ENCODE results near the gene ADA. TPM values are rescaled to one million over a fixed set of nuclear protein-coding genes. Genes with fewer than 3 reads are reported as not detected.

The ADA gene
- total RNA-seq, 1 donor from 2014 or later, result 7.7 TPM

GRCh38 chr20:44695295-44695673, 43.8 kb upstream of the ADA start:
- no peaks in the 10 kb centered on the region for H3K9me3 ChIP-seq
- no peak overlapping the region for H3K4me3 ChIP-seq
- intact Hi-C loops (cut with DNase I), result no loop called here
- ATAC-seq (no peak), DNase-seq (no peak)
- peak overlapping the region; percentile 66 for H3K27ac ChIP-seq
- no peak for TF ChIP-seq CTCF (IDR thresholded peaks at IDR 0.05)
- peaks cover 26% of the 10 kb centered on the region for H3K4me1 ChIP-seq
- no peaks in the 10 kb centered on the region for H3K36me3 ChIP-seq
- H3K27me3 ChIP-seq (ENCODE audit: low read depth), result no peaks in the 10 kb centered on the region

GRCh38 chr20:44694159-44694558, 42.7 kb upstream of the ADA start:
- no peak for ATAC-seq
- TF ChIP-seq CTCF (IDR thresholded peaks at IDR 0.05), result no peak
- H3K4me3 ChIP-seq, result no peak overlapping the region
- no peaks in the 10 kb centered on the region for H3K27me3 ChIP-seq (ENCODE audit: low read depth)
- DNase-seq, result no peak
- intact Hi-C loops (cut with DNase I), result no loop called here
- H3K9me3 ChIP-seq, result no peaks in the 10 kb centered on the region
- H3K27ac ChIP-seq, result peak overlapping the region; percentile 66
- no peaks in the 10 kb centered on the region for H3K36me3 ChIP-seq
- peaks cover 26% of the 10 kb centered on the region for H3K4me1 ChIP-seq

GRCh38 chr20:44693627-44694026, 42.1 kb upstream of the ADA start:
- intact Hi-C loops (cut with DNase I), result no loop called here
- TF ChIP-seq CTCF (IDR thresholded peaks at IDR 0.05), result no peak
- ATAC-seq, result no peak
- Histone ChIP-seq H3K27me3 (ENCODE audit: low read depth) (no peaks in the 10 kb centered on the region), H3K36me3 (no peaks in the 10 kb centered on the region), H3K27ac (peak overlapping the region; percentile 66), H3K9me3 (no peaks in the 10 kb centered on the region), H3K4me1 (peaks cover 26% of the 10 kb centered on the region), H3K4me3 (no peak overlapping the region)
- DNase-seq, result no peak

- DNase-seq (no peak), ATAC-seq (peak; percentile 82 to 85)
- intact Hi-C loops (cut with DNase I), result no loop called here
- H3K4me3 ChIP-seq, result no peak overlapping the region
- H3K27ac ChIP-seq, result peak overlapping the region; percentile 69
- TF ChIP-seq CTCF (IDR thresholded peaks at IDR 0.05), result no peak
- no peaks in the 10 kb centered on the region for H3K27me3 ChIP-seq (ENCODE audit: low read depth)
- H3K4me1 ChIP-seq, result peaks cover 26% of the 10 kb centered on the region
- no peaks in the 10 kb centered on the region for H3K9me3 ChIP-seq
- no peaks in the 10 kb centered on the region for H3K36me3 ChIP-seq
These were observed 41.5 kb upstream of the ADA start for GRCh38 chr20:44692932-44693480.

GRCh38 chr20:44691424-44692423, 40.2 kb upstream of the ADA start:
- TF ChIP-seq CTCF (IDR thresholded peaks at IDR 0.05), result no peak
- Histone ChIP-seq H3K4me3 (no peak overlapping the region), H3K27me3 (ENCODE audit: low read depth) (no peaks in the 10 kb centered on the region), H3K4me1 (peaks cover 26% of the 10 kb centered on the region), H3K27ac (peak overlapping the region; percentile 69), H3K9me3 (no peaks in the 10 kb centered on the region), H3K36me3 (no peaks in the 10 kb centered on the region)
- intact Hi-C loops (cut with DNase I), result no loop called here
- DNase-seq (no peak), ATAC-seq (peak; percentile 47 to 72)

Measured in lower lobe of right lung (tissue), 2 donors.